ENCODE measurements around the gene MORN1.

The MORN1 gene

DNA sequence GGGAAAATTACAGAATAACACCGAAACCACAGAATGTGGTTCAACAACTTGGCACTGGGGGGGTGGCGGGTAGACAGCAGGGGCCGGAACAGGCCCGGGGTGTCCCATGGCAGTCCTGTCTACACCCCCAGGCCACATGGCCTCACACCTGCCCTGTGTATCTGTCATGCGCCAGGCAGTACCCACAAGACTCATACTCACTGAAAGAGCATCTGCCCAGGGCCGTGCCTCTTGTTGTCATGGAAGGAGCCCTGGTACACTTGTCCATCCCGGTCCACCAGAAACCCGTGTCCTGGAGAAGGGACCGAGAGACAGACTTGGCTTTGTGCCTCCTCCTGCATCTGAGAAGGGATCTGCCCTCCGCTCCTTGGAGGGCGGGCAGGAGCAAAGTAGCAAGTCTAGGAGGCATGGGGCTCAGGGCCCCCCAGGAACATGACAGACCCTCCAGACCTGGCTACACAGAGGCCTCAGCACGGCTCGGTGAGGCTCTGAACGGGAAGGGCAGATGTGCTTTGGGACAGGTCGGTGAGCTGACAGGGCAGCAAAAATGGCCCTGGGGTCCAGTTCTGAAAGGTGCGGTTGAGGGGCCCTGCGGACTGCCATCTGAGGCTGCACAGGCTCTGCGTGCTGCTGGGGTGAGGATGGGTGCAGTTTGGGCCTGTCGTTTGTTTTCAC, 5.6 kb downstream of the MORN1 start:
- no peak for DNase-seq (ENCODE audit: low spot score)

DNA sequence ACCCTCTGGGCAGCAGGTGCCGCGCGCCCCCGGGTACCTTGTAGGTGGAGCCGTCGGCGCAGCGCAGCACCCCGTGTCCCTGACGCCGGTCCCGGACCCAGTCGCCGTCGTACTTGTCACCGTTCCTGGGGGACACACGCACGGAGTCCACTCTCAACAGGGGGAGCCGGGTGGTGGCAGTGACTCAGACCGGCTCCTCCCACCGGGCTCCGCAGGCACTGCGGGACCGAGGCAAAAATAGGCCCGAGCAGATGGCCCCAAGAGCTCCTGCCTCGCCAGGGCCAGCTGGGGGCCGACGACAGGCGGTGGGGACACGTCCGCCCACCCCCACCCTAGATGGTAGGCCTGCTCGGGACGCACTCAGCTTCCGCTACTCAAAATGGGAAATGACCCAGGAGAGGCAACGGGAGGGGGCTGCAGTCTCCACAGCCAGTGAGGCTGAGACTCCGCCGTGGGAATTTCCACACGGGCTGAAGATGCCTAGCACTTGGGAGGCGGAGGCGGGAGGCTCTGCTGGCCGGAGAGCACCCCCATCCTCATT, 6.3 kb downstream of the MORN1 start:
- DNase-seq (ENCODE audit: low spot score): no peak

DNA sequence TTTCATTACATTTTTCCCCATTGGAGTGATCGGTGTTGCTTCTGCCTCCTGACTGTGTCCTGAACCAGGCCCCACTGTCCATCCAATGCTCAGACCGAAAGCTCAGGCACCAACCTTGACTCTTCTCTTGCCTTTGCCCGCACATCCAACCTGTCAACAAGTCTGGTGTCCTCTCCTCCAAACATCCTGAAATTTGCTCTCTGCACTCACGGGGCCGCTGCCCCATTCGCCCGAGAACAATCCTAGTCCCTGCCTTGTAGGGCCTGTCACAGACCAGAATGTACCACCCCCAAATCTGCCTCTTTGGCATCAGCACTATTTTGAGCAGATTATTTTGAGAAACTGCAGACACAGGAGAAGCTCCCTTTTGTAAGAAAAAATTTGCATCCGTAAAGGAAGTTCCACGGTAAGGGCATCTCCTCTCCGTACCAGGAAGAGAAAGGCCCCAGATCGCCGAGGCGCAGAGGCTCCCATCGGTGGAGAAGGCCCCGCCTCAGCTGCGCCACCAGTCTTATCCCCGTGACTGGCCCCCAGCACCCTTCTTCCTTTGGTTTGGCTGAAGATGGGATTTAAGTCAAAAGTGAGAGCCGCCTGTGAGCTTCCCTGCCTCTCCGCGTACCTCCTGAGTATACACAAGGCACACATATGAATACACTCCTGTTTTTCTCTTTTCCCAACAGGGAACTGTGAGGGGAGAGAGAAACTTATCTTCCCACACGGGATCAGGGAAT, 7.1 kb downstream of the MORN1 start:
- DNase-seq (ENCODE audit: low spot score): no peak

DNA sequence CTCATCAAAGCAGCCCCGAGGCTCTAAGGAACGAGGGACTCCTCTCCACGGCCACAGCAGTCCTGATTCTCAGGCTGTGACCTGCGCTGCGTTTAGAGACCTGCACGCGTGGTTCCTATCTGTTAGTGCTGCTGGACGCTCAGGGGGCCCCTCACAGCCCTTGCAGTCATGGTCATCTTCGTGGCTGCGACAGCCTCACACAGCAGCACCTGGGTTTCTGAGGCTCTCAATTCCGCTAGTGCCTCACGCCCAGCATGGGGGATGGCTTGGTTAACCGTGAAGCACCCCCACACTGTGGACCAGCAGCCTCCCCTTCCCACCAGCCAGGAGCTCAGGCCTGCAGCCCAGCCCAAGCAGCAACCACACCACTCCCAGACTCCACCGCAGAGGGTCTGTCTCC, 7.8 kb downstream of the MORN1 start:
- no peak for DNase-seq (ENCODE audit: low spot score)

DNA sequence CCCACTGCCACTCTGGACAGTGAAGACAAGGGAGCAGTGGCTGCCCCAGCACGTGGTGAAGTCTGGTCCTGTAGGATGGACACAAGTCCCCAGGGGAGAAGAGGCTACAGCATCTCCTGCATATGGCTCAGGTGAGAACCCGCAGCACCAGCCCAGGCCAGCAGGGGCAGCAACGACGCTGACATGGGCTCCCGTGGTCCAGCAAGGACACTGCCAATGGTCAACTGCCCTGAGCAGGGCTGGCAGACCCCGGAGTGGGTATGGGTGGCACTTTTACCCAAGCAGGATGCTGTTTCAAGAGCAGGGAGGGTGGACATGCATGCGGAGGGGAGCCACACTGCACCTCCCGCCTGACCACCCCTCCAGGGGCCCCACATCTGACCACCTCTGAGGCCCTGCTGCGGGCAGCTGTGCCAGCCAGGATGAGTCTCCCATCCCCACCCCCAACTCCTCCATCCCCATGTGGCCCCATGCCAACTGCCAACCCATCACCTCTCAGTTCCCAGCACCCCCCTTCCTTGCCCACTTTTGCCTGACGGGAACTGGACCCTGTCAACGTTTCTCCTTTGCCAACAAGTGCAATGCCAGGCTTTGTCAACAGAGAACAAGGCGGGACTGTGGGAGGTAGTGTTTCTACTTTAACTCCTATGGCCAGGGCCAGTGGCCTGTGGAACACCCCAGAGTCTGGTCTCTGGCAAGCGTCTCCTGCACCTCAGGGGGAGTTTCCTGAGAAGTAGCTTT, 8.6 kb downstream of the MORN1 start:
- DNase-seq (ENCODE audit: low spot score): peak; percentile 72

DNA sequence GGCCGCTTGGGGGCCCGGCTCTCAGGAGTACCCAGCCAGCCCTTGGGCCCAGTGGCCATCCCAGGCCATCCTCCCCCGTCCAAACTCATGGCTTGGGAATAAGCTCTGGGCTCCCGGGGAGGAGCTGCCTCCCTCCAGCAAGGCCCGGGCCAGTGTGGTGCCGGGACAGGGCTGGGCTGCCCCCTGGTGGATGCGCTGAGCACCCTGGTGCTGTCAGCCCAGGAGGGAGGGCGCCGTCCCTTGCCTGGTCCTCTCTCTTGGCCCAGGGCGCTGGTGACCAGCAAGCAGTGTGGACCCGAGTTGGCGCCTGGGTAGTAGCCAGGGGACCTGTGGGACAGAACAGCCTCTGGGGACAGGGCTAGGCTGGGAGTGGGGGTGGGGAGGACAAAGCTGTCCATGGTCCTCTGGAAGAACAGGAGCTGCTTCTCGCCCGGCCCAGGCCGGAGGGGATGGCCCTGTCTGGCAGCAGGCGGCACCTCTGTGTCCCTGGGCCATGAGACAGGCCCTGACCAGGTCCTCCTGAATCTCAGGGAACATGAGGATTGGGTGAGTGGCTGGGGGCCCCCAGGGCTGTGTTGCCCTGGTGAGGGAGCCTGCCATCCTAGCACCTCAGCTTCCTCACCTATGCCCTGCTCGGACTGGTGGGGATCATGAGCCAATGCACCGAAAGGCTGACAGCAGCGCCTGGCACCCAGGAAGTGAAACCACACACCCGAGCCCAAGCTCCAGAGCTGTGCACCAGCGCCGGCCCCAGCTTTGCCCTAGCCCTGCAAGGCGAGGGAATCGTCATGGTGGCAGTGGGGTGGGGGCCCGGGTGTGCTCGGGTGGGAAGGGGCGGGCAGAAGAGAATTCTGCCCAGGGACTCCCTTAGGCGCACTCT, 9.4 kb downstream of the MORN1 start:
- DNase-seq (ENCODE audit: low spot score): peak; percentile 98

DNA sequence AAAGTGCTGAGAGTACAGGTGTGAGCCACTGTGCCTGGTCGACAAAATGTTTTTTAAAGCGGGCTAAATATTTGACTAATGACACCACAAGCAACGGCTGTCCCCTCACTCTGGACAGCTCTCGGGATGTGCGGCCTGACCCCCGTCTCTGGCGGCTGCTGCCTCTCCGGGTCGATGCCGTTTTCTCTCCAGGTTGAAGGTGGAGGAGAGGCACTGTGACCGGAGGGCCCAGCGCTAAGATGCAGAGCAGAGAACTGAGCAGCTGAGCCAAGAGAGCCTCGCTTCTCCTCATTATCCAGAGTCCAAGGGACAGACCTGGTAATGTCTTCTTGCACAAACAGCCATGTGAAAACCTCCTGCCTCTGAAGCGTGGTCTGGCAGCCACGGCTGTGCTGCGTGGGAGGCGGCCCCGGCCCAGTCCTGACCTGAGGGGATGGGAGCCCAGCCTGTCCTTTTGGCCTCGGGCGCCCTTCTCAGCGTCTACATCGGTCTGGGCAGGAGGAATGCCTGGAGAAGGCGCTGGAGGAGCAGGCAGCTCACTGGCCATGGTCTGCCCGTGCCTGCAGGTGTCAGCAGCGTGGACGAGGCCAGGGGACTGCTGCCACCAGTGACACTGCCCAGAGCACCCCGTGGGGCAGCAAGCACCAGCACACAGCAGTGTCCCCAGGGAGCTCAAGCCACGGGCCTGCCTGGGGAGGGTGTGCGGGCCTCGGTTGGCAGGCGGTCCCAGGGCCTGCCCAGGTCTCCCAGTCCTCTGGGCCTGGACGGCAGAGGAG, 10.3 kb downstream of the MORN1 start:
- DNase-seq (ENCODE audit: low spot score): no peak

DNA sequence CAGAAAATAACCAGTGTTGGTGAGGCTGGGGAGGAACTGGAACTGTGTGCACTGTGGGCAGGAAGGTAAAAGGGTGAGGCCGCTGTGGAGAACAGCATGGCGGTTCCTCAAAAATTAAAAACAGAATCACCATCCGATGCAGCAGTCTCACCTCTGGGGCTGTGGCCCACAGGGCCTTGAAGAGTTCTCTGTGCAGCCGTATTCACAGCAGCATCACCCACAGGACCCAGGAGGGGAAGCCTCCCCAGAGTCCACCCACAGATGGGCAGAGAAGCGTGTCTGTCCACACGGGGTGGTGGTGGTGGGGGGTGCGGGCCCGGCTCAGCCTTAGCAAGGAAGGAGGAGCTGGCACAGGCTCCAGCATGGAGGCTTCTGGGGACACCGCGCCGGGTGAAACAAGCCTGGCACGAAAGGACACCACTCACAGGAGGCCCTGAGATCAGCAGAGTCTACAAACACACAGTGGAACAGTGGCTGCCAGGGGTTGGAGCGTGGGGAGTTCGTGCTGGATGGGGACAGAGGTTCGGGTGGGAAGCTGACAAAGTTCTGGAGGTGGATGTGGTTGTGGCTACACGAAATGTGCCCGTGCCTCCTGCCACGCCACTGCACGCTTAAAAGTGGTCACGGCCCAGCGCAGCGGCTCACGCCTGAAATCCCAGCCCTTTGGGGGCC, 11.5 kb downstream of the MORN1 start:
- DNase-seq (ENCODE audit: low spot score): no peak

DNA sequence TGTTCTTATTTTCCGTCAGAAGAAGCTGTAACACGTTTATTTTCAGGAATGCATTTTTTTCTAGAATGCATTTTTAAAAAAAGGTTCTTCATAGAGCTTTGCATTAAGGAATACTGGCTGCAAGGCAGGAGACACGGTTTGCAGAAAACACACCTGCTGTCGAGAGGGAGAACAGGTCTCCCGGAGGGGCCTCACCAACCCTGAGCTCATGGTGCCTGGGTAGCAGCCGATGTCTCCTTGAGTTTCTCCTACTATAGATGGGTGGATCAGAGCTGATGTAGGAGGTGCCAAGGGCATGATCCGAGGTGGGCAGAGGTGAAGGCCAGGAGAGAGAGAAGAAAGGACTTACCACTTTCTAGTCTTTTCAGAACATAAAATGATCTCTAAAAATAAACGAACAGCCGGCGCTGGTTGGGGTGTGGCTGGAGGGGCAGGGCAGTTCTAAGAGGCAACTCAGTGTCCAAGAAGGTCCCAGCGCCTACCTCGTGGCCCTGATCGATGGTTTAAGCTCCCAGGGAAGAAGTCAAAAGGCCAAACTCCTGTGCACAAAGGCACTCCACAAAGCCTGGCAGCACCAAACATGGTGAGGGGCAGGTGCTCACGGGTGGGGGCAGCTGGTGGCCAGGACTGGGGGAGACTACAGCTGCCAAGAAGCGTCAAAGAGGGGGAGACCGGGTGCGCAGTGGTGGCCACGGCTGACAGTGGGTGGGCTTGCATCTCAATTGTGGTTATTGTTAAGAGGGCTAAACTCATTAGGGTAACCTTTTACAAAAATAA, 12.2 kb downstream of the MORN1 start:
- DNase-seq (ENCODE audit: low spot score): no peak

DNA sequence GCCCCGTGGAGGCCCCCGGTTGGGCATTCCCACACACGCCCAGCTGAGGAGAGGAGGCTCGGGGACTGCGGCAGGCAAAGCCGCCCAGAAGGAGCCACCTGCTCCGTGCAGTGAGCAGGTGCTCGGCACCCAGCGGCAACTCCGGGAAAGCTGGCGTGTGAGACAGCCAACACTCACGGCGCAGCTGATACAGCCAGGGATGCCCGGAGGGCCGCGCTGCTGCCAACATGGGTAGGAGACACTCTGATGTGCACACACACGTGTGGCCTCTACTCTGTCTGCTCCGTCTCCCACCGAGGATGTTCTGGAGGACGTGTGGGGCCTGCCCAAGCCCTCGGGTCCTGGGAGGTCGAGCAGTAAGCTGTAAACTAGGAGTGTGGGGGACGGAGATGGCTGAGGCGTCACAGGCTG, 12.9 kb downstream of the MORN1 start:
- no peak for DNase-seq (ENCODE audit: low spot score)

DNA sequence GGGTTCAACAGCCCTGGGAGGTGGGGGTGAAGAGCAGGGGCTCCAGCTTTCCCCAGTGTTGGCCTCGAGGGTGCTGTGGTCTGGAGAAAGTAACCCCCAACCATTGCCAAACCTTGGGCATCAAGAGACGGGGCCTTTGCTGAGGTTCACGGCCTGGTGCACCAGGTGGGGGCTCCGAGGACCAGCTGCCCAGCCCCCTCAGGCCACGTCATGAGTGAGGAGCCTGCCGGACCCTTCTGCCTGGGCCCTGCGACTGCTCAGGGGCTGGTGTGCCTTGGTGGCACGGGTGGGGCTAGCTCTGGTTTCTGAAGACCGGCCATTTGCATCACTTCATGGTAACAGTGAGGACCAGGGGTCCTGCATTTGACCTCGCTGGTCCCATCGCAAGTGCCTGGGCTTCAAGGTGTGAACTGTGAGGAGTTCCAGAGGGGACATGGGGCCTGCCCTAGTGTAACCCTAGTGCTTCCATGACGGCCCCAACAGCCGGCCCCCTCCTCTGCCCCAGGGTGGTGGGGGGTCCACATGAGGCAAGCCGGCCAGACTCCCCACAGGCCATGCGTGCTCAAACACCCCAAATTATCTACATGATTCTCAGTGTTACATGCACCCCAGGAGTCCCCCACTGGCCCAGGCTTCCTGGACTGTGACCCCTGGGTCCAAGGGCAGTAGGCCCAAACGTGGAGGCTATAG, 13.5 kb downstream of the MORN1 start:
- DNase-seq (ENCODE audit: low spot score): no peak

DNA sequence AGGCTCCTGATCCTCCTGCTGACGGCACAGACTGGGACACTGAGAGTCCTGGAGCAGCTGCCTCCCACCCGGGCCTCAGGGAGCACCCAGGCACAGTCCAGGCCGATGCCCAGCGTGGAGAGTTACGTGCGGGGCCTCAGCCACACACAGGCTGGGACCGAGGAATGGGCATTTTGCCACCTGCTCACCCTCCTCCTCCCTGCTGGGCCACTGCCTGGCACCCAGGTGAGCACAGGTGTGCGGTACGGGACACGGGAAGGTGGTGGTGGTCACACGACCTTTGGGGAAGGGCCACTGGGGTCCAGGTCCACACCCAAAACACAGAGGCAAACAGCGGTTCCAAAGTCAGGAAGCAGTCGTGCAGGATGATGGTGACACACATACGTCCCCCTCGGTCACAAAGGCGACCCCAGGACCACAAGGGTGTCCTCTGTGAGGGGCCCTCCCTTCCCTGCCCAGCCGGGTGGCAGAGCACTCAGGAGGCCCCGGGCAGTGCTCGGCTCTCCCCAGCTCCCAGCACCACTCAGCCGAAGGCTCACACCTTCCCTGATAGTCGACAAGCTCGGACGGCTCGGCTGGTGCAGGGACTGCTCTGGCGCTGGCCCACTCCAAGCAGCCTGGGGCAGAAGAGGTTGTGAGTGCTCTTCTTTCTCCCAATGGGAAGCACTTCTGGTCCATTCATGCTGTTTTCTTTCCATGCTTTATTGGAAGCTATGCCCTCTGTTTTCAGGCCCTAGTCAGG, 14.3 kb downstream of the MORN1 start:
- no peak for DNase-seq (ENCODE audit: low spot score)

DNA sequence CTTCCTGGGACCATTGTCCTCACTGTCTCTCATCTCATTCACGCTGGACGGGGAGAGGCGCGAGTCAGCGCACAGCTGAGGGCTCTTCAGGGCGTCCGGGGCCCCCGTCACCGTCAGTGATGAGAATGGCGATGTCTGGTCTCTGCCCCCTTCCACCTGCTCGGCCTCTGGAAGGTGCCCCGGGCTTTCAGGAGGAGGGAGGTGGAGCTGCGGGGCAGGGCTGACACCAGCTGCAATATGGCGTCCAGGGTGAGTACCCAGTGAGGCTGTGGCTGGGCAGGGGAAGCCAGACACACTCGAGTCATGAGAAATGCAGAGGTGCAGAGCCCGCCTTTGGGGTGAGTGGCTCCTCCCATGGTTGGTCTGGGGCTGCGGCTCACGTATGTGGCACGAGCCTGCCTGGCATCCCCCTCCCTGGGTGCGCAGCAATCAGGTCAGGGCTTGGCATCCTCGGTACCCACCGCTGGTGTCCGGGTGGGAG, 15.1 kb downstream of the MORN1 start:
- DNase-seq (ENCODE audit: low spot score): no peak

DNA sequence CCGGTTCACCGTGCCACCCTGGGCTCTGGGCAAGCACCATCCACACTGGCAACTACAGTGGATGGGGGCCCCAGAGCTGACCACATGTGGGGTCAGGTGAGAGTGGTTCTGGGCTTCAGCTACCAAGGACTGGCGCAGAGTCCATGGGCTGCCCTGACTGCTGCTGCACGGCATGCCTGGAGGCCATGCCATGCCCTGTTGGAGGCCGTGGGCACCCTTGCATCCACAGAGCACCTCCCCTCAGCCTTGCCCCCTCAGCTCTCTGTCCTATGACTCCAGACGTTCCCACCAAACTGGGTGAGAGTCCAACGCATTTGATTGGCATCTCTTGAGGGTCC, 15.5 kb downstream of the MORN1 start:
- DNase-seq (ENCODE audit: low spot score): no peak

DNA sequence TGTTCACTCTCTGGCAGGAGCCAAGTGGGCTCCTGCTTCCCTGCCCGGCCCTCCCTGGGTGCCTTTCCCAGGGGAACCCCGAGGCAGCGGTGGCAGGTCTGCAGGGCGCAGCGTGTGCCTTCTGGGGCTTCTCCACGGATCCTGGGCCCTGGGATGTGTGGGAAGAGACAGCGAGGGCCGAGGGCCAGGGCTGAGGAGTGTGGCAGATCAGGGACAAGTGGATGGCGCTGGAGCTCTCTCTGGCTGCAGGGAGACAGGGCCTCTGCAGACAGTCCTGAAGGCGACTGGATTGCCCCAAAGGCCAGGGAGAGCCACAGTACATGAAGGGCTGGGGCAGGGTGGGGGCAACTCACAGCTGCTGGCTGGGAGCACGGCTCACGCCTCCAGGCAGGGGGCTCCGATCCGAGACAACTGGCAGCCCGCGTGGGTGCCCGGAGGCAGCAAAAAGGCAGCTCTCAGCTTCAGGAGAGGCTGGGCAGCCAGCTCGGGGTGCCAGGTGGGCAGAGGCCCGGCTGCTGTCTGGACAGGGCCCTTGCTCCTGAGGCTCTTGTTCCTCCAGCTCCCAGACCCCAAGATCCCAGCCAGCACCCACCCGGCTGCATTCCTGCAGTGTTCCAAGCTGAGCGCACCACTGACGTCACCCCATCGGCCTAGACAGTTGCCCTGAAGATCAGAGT, 16.0 kb downstream of the MORN1 start:
- no peak for DNase-seq (ENCODE audit: low spot score)

DNA sequence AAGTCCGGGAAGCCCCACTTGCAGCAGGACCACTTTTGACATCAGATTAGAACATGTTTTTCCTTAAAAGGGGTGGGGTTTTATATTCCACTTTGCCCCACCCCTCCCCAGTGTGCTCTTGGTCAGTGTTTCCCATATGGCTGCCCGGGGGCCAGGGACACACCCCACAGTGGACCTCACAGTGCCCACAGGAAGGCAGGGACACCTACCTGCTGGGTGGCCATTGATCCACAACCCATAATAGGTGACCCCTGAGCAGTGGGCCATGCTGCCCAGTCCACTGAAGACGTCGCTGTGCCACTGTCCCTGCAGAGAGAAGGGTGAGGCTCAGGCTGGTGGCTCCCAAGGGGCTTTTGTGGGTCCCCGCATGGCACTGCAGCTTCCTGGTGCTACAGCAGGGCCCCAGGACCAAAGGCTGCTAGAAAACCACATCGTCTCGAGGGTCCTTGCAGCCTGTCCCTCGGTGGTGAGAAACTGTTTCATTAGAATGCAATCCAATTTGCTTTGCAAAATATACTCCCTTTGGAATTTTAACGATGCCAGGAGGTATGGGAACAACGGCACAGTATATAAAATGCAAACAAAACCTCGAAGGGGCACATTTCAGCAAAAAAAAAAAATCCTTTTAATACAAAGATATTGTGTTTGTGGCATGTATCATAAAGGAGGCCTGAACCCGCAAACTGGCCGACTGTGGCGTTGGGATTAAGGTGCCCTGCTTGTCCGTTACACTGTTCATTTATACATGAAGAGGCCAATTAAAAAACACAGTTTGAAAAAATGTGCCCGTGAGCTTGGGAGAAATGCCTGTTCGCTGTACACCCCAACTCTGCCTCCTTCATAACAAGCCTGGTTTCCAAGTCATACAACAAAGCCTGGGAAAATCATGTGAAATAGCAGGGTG, 16.9 kb downstream of the MORN1 start:
- no peak for DNase-seq (ENCODE audit: low spot score)

Measured in GM03348 (cell line).